ENCODE data around the gene RNF14.
A peak's percentile ranks its signal among the peaks of the same experiment; 100 is the strongest.

Gene RNF14

DNA sequence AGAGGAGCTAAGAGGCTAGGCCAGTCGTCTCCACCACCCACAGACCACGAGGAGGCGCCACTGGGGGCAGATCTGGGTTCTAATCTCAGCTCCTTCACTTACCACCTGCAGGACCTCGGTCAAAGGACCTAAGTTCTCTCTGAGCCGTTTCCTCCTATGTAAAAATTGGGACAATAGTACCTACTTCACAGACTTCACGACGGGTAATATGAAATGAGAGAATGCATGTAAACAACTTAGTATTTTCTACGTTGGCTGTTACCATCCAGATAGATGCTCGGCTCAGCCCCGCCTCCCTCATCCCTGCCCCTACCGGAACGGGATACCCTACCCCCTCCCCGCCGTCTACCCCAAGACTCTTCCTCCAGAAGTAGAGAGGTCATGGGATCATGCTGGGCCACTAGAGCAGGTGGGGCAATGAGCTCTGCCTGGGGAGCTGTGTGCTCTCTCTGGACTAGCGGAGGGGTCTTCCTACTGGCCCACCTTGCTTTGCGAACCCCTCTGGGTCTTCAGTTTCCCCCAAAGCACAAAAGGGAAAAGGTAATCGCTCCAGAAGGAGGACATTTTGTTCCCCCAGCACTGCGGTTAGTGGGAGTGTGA is 43.4 kb downstream of the RNF14 start:
- TF ChIP-seq, protein P1, sequence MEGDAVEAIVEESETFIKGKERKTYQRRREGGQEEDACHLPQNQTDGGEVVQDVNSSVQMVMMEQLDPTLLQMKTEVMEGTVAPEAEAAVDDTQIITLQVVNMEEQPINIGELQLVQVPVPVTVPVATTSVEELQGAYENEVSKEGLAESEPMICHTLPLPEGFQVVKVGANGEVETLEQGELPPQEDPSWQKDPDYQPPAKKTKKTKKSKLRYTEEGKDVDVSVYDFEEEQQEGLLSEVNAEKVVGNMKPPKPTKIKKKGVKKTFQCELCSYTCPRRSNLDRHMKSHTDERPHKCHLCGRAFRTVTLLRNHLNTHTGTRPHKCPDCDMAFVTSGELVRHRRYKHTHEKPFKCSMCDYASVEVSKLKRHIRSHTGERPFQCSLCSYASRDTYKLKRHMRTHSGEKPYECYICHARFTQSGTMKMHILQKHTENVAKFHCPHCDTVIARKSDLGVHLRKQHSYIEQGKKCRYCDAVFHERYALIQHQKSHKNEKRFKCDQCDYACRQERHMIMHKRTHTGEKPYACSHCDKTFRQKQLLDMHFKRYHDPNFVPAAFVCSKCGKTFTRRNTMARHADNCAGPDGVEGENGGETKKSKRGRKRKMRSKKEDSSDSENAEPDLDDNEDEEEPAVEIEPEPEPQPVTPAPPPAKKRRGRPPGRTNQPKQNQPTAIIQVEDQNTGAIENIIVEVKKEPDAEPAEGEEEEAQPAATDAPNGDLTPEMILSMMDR (conservative IDR thresholded peaks at IDR 0.05; ENCODE audit: control insufficient read depth, insufficient read depth, low read depth, low read length) = peak; percentile 61
- DNase-seq (ENCODE audit: low read depth) = peak; percentile 65
- peak overlapping the region; percentile 90 for H3K4me3 ChIP-seq (ENCODE audit: control insufficient read depth, low read depth, low read length)

DNA sequence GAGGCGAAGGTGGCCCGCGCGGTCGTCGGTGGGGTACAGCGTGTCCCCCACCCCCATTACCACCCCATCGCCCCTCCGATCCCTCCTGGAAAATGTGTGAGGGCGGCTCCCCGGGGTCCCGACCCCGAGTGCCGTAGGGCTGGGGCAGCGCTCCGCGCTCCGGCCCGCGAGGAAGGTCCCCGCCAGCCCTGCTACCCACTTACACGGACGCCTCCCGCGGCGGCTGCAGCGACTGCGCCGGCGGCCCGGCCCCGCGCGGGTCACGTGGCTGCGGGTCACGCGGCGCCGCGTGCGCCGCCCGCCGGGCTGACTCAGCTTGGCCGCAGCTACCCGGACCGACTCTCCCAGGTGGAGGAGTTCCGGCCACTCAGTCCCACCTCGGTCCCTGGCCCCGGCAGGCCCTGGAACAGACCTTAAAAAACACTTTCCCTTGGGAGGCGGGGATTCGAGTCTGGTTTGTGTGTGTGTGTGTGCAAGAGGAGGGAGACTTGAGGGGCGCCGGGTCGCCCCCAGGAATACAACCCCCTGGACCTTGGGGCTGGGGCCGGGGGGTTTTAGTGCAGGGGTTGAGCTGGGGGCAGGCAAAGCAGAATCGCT is 44.0 kb downstream of the RNF14 start, which contains the start of gene GNPDA1:
Gene GNPDA1, minus strand, starts transcription at position 236 of the 597 bp plus-strand sequence. CDS start 992 bp downstream, outside the sequence.
- DNase-seq (ENCODE audit: low read depth) = peak; percentile 77
- TF ChIP-seq, protein P1 (conservative IDR thresholded peaks at IDR 0.05; ENCODE audit: control insufficient read depth, insufficient read depth, low read depth, low read length) = no peak
- H3K4me3 ChIP-seq (ENCODE audit: control insufficient read depth, low read depth, low read length) = peak within 1 kb of the TSS; percentile 90

DNA sequence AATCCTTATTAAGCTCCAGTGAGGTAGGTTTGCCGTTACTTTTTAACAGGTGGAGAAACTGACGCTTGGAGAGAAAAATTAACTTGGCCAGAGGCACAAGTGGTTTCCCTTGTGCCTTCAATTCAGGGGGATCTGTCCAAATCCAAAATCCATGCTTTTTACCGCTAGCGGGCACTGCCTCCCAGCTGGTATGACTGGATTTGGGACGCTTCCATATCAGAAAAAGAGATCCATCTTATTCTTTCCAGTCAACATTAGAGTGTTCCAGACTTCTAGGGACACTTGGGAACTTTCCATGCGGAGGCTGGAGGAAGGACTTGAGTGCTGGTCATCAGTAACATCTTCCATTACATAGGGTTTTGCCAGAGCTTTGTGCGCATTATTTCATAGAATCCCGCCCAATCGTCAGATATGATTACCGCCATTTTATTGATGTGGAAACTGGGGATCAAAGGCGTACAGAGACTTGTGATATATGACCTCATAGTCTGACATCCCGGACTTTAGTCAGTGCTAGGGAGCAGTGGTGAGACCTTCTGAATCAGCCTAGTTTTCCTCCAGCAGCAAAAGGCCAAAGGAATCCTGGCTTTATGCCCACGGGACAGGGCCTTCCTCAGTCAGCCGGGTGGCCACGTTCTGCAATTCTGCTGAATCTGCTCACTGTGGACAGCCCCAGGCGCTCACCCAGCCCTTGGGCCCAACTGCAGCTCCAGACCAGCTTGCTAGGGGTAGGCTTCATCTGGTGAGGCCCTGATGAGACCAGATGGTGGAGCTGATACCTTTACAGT is 45.0 kb downstream of the RNF14 start:
- DNase-seq (ENCODE audit: low read depth) = peak; percentile 93
- no peak overlapping the region for H3K4me3 ChIP-seq (ENCODE audit: control insufficient read depth, low read depth, low read length)
- TF ChIP-seq, protein P1 (conservative IDR thresholded peaks at IDR 0.05; ENCODE audit: control insufficient read depth, insufficient read depth, low read depth, low read length) = no peak

DNA sequence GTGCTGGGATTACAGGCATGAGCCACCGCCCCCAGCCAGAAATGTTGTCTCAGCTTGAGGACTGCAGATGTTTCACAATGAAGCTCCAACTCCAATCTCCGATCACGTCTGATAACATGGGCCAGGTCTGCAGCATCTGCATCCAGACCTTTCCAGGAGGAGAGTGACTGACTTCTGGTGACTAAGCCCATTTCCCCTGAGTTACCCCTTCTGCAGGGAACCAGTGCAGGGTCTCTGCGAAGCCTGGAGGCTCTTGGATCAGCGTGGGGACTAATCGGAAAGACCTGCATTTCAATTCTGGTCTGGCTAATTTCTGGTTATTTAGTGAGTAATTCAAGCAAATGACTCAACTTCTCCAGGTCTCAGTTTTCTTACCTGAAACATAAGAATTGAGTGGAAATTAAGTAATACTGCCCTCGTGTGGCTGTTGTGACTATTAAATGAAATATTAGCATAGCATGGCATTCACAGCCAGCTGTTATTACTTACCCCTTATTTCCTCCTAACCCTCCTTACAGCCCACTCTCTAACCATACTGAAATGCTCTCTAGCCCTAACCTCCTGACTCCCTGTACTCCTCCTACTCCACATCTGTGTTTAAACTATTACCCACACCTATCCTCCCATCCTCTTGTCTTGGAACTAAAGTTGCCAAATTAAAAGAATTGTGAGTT is 46.1 kb downstream of the RNF14 start:
- H3K4me3 ChIP-seq (ENCODE audit: control insufficient read depth, low read depth, low read length) = no peak overlapping the region
- DNase-seq (ENCODE audit: low read depth) = peak; percentile 69
- TF ChIP-seq, protein P1 (conservative IDR thresholded peaks at IDR 0.05; ENCODE audit: control insufficient read depth, insufficient read depth, low read depth, low read length) = peak; percentile 27

DNA sequence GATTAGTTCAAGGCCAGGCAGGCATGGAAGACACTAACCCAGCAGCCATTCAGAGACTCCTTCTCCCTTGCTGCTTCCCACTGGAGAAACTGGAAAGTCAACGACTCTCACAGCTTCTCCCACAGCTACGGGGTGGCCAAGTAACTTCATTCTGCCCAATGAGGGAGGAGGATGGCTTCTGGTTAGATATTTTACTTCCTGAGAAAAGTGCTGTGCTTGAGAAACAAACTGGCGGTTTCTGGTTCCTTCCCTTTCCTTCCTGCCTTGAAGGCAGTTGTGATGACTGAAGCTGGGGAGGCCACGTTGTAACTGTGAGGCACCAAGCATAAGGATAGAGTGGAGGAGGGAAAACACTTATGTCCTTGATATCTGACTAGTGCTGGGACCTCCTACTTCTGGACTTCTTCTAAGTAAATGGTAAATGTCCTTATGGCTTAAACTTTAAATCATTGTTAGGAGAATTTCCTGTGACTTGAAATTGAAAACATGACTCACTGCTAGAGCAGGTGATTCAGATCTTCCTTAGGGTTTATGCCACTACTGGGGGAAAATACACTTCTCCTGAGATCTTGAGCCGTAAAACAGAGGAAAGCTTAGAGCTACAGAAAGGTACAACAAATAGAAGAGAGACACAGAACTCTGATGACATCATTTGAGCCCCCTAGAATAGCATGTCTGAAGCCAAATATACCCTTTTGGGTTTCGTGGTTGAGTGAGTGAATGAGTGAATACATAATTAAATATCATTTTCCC is 47.1 kb downstream of the RNF14 start:
- no peak overlapping the region for H3K4me3 ChIP-seq (ENCODE audit: control insufficient read depth, low read depth, low read length)
- peak; percentile 57 for DNase-seq (ENCODE audit: low read depth)
- TF ChIP-seq, protein P1 (conservative IDR thresholded peaks at IDR 0.05; ENCODE audit: control insufficient read depth, insufficient read depth, low read depth, low read length) = no peak

DNA sequence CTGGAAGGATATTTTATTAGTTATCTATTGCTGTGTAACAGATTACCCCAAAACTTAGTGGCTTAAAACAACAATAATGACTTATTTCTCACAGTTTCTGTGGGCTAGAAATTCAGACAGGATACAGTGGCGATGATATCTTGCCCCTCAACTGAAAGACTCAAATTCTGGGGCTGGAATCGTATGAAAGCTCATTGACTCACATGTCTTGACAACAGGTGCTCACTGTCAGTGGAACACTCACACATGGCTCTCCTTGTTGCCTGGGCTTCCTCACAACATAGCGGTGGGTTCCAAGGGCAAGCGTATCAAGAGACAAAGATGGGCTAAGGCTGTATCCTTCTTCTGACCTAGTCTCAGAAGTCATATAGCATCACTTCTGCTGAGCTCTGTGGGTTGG is 47.7 kb downstream of the RNF14 start:
- TF ChIP-seq, protein P1 (conservative IDR thresholded peaks at IDR 0.05; ENCODE audit: control insufficient read depth, insufficient read depth, low read depth, low read length) = no peak
- no peak overlapping the region for H3K4me3 ChIP-seq (ENCODE audit: control insufficient read depth, low read depth, low read length)
- DNase-seq (ENCODE audit: low read depth) = no peak
